HepG2 (cell line): ENCODE measurements around the gene CDK6. TPM values are rescaled to one million over a fixed set of nuclear protein-coding genes. Genes with fewer than 3 reads are reported as not detected.

Experiments used
- BHLHE40 ChIP-seq: IDR thresholded peaks from 2 replicates; pipeline ENCODE4 v1.6.1; 2011; ENCODE audit warnings: low read length, improper control_type of control experiment
- DMAP1 ChIP-seq: IDR thresholded peaks from 2 replicates; pipeline ENCODE4 v1.6.1; 2016
- ELF3 ChIP-seq: IDR thresholded peaks from 2 replicates; pipeline ENCODE4 v1.6.1; 2016; ENCODE audit warnings: missing genetic modification reagents, missing compliant biosample characterization
- MIXL1 ChIP-seq: IDR thresholded peaks from 2 replicates; pipeline ENCODE4 v1.6.1; 2016
- MTA1 ChIP-seq: sonication (generic); formaldehyde crosslinking; IDR thresholded peaks from 2 replicates; pipeline ENCODE4 v1.4.0; 2020; ENCODE audit warnings: missing genetic modification reagents, mild to moderate bottlenecking, borderline replicate concordance
- MXI1 ChIP-seq: IDR thresholded peaks from 3 replicates; pipeline ENCODE4 v1.6.1; 2012; ENCODE audit warnings: low read depth, low read length, inconsistent platforms, borderline replicate concordance
- SALL1 ChIP-seq: sonication (generic); formaldehyde crosslinking; IDR thresholded peaks from 2 replicates; pipeline ENCODE4 v1.8.0; 2022; ENCODE audit warnings: mild to moderate bottlenecking, missing genetic modification reagents
- SKI ChIP-seq: fragments of 450-650 bp; IDR thresholded peaks from one replicate; pipeline ENCODE4 v1.6.1; 2018; ENCODE audit warnings: mild to moderate bottlenecking; ENCODE audit not compliant: partially characterized antibody
- SMARCE1 ChIP-seq: fragments of 450-650 bp; IDR thresholded peaks from 2 replicates; pipeline ENCODE4 v1.6.1; 2017; ENCODE audit warnings: borderline replicate concordance
- SOX13 ChIP-seq, 3 experiments: fragments of 450-650 bp in 1 of 3; sonication (generic) in 1 of 3; formaldehyde crosslinking in 1 of 3; IDR thresholded peaks in 2 of 3; conservative IDR thresholded peaks in 1 of 3; 2 replicates each; pipeline versions ENCODE4 v1.5.0 to v1.6.1; 2016 to 2020; ENCODE audit warnings: antibody characterized with exemption in 1 of 3, mild to moderate bottlenecking in 1 of 3, missing compliant biosample characterization in 1 of 3, missing genetic modification reagents in 1 of 3, moderate library complexity in 1 of 3
- TCF7 ChIP-seq: sonication (generic); IDR thresholded peaks from 2 replicates; pipeline ENCODE4 v1.6.1; 2016; ENCODE audit warnings: antibody characterized with exemption, low read depth
- TEAD3 ChIP-seq: optimal IDR thresholded peaks from 2 replicates; pipeline ENCODE3; 2016; ENCODE audit warnings: borderline replicate concordance
- UBTF ChIP-seq: sonication (generic); formaldehyde crosslinking; IDR thresholded peaks from 2 replicates; pipeline ENCODE4 v1.4.0; 2020; ENCODE audit warnings: mild to moderate bottlenecking, missing genetic modification reagents
- ZBTB14 ChIP-seq: sonication (generic); formaldehyde crosslinking; IDR thresholded peaks from 2 replicates; pipeline ENCODE4 v1.4.0; 2020; ENCODE audit warnings: missing genetic modification reagents
- ZFP91 ChIP-seq: sonication (generic); formaldehyde crosslinking; IDR thresholded peaks from 2 replicates; pipeline ENCODE4 v1.9.0; 2022; ENCODE audit warnings: missing genetic modification reagents, mild to moderate bottlenecking, borderline replicate concordance
- ZNF367 ChIP-seq: sonication (generic); formaldehyde crosslinking; IDR thresholded peaks from 2 replicates; pipeline ENCODE4 v1.4.0; 2020; ENCODE audit warnings: missing genetic modification reagents, borderline replicate concordance
- ZNF709 ChIP-seq: sonication (generic); formaldehyde crosslinking; IDR thresholded peaks from 2 replicates; pipeline ENCODE4 v1.5.0; 2020; ENCODE audit warnings: mild to moderate bottlenecking, missing genetic modification reagents
- ZNF749 ChIP-seq: sonication (generic); formaldehyde crosslinking; IDR thresholded peaks from 2 replicates; pipeline ENCODE4 v1.8.0; 2022; ENCODE audit warnings: mild to moderate bottlenecking, missing genetic modification reagents, moderate library complexity, borderline replicate concordance
- polyA plus RNA-seq, 8 experiments: library from polyadenylated mRNA; depleted of rRNA in 3 of 8; stranded (reverse) in 7 of 8; unstranded in 1 of 8; fragments of >200 nt; fragmentation: Illumina TruSeq in 4 of 8; extraction: Trizol in 4 of 8; gene quantifications; 2 replicates each; pipeline versions ENCODE4 v1.2.1 to v1.2.3, GENCODE V29; 2011 to 2016; ENCODE audit warnings: low read depth in 4 of 8, missing spikeins in 1 of 8, mixed read lengths in 1 of 8; ENCODE audit not compliant: insufficient read depth in 1 of 8
- total RNA-seq, 5 experiments: library from RNA; depleted of rRNA; stranded (reverse); fragments of >200 nt; fragmentation: Illumina TruSeq; extraction: Trizol; gene quantifications; 2 replicates each; pipeline ENCODE4 v1.2.3, GENCODE V29; 2016; ENCODE audit warnings: low read depth in 1 of 5
- TF ChIP-seq, protein P1 (sequence below): sonication (generic); formaldehyde crosslinking; IDR thresholded peaks from 2 replicates; pipeline ENCODE4 v1.8.1; 2023; ENCODE audit warnings: mild to moderate bottlenecking, moderate library complexity, missing genetic modification reagents
- TF ChIP-seq, protein P2 (sequence below): sonication (generic); formaldehyde crosslinking; IDR thresholded peaks from 2 replicates; pipeline ENCODE4 v1.8.0; 2022; ENCODE audit warnings: mild to moderate bottlenecking, missing genetic modification reagents; ENCODE audit not compliant: insufficient replicate concordance
- TF ChIP-seq, protein P3 (sequence below): IDR thresholded peaks from 2 replicates; pipeline ENCODE4 v1.6.1; 2016; ENCODE audit warnings: missing genetic modification reagents, missing compliant biosample characterization

CDK6 gene
- total and polyA plus RNA-seq, 2 of the 13 experiments (the other 11 are each of a cell fraction or from before 2014, with no cell fraction given), result 34.6 to 90.8 TPM

GRCh38 chr7:92835261-92835850, 1.0 kb downstream of the CDK6 start (continued):
- TF ChIP-seq ZBTB14 (no peak), UBTF (CRISPR knock-in tag) (peak; percentile 32; the same call in 1 of the 2 replicates), TCF7 (peak; percentile 95), BHLHE40 (peak; percentile 40; the same call in 1 of the 2 replicates), SOX13 (IDR thresholded peaks at IDR 0.05) (no peak), SOX13 (CRISPR knock-in tag; conservative IDR thresholded peaks at IDR 0.05 in 1 of 2, IDR thresholded peaks at IDR 0.05 in 1 of 2) (peak in 1 of 2 experiments; percentile 44; a peak in 1 of 4 replicates), ZFP91 (CRISPR knock-in tag) (peak; percentile 43; the same call in 1 of the 2 replicates), DMAP1 (CRISPR knock-in tag) (0 out of 2 replicates have a peak, but pooled peaks have one; percentile 50), TEAD3 (CRISPR knock-in tag) (peak; percentile 98), MIXL1 (CRISPR knock-in tag) (0 out of 2 replicates have a peak, but pooled peaks have one; percentile 23), SMARCE1 (no peak), ZNF749 (0 out of 2 replicates have a peak, but pooled peaks have one; percentile 41), ZNF367 (CRISPR knock-in tag) (no peak), ZNF709 (CRISPR knock-in tag) (0 out of 2 replicates have a peak, but pooled peaks have one; percentile 9), SKI (peak; percentile 34), MTA1 (peak; percentile 86; the same call in 1 of the 2 replicates), ELF3 (CRISPR knock-in tag) (peak; percentile 99), SALL1 (CRISPR knock-in tag) (peak; percentile 63), MXI1 (0 out of 3 replicates have a peak, but pooled peaks have one; percentile 44)
- TF ChIP-seq, protein P1, sequence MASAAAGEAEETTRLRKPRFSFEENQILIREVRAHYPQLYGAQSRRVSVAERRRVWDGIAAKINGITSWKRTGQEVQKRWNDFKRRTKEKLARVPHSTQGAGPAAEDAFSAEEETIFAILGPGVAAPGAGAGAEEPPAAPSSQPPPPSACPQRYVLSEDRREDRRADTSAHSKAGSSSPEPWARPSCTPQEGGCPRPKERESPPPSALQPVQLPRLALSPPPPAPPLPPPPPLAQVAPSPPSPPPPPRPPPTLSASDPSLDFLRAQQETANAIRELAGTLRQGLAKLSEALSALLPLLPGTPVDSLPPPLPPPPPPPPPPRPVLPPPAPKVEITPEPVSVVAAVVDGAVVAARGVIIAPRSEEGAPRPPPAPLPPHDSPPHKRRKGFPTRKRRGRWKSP (CRISPR knock-in tag), result 0 out of 2 replicates have a peak, but pooled peaks have one; percentile 57
- TF ChIP-seq, protein P2, sequence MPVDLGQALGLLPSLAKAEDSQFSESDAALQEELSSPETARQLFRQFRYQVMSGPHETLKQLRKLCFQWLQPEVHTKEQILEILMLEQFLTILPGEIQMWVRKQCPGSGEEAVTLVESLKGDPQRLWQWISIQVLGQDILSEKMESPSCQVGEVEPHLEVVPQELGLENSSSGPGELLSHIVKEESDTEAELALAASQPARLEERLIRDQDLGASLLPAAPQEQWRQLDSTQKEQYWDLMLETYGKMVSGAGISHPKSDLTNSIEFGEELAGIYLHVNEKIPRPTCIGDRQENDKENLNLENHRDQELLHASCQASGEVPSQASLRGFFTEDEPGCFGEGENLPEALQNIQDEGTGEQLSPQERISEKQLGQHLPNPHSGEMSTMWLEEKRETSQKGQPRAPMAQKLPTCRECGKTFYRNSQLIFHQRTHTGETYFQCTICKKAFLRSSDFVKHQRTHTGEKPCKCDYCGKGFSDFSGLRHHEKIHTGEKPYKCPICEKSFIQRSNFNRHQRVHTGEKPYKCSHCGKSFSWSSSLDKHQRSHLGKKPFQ, result peak; percentile 61
- TF ChIP-seq, protein P3, sequence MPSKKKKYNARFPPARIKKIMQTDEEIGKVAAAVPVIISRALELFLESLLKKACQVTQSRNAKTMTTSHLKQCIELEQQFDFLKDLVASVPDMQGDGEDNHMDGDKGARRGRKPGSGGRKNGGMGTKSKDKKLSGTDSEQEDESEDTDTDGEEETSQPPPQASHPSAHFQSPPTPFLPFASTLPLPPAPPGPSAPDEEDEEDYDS (CRISPR knock-in tag), result peak; percentile 47; the same call in 1 of the 2 replicates
